B cell (primary cell): ENCODE results near the gene CTNNA2.

Experiments used
- CTCF ChIP-seq: fragments of 200-600 bp; IDR thresholded peaks from one replicate; pipeline ENCODE4 v1.8.0; 2022; ENCODE audit warnings: antibody characterized with exemption, mild to moderate bottlenecking
- EZH2 ChIP-seq: IDR thresholded peaks from 2 replicates; pipeline ENCODE4 v1.6.1; 2012; ENCODE audit warnings: borderline replicate concordance, low read depth, mild to moderate bottlenecking, moderate library complexity, low read length; ENCODE audit not compliant: insufficient read depth, poor library complexity, severe bottlenecking

GRCh38 chr2:80417737-80418136 lies 904.9 kb downstream of the CTNNA2 start:
- TF ChIP-seq EZH2 (no peak), CTCF (no peak)
